H1 (cell line): ENCODE measurements around the gene UBE2E1. TPM values are rescaled to one million over a fixed set of nuclear protein-coding genes. Genes with fewer than 3 reads are reported as not detected.

Experiments
- ATF2 ChIP-seq: IDR thresholded peaks from 2 replicates; pipeline ENCODE4 v1.6.1; 2012; ENCODE audit warnings: low read length, inconsistent platforms
- BCL11A ChIP-seq, 2 experiments: IDR thresholded peaks; one replicate each; pipeline ENCODE4 v1.6.1; 2011; ENCODE audit warnings: low read depth in 2 of 2, low read length in 2 of 2, mild to moderate bottlenecking in 2 of 2
- MAFK ChIP-seq: IDR thresholded peaks from 2 replicates; pipeline ENCODE4 v1.6.1; 2012; ENCODE audit warnings: low read depth, mild to moderate bottlenecking, improper control_type of control experiment, low read length
- polyA plus RNA-seq, 7 experiments: library from polyadenylated mRNA; depleted of rRNA in 3 of 7; stranded (reverse) in 5 of 7; unstranded in 2 of 7; fragments of >200 nt in 5 of 7; fragments of 200-250 nt in 2 of 7; gene quantifications; 1 replicate in 5 of 7; 2 replicates in 1 of 7; 4 replicates in 1 of 7; pipeline versions ENCODE4 v1.2.1 to v1.2.3, GENCODE V29; 2011 to 2013; ENCODE audit warnings: missing spikeins in 2 of 7, mixed read lengths in 2 of 7
- total RNA-seq: library from RNA; stranded (reverse); fragmentation: NEBNext Ultra II Directional; extraction: Animal tissue kit (Norgen Biotek cat#: 25700); gene quantifications from 2 replicates; pipeline ENCODE4 v1.2.1, GENCODE V29; 2021

The UBE2E1 gene
- total and polyA plus RNA-seq, 2 of the 8 experiments (the other 6 are each of a cell fraction or from before 2014, with no cell fraction given) = 109 to 141 TPM

- no peak for TF ChIP-seq ATF2
- TF ChIP-seq MAFK = no peak
- no peak for TF ChIP-seq BCL11A (IDR thresholded peaks at IDR 0.05; ENCODE audit: low read depth in 2 of 2, low read length in 2 of 2)
Measured at GRCh38 chr3:23797491-23797890, 8.3 kb upstream of the UBE2E1 start (continued).
